Lower lobe of right lung (tissue), 2 donors: Measurements from ENCODE around the gene POLK. TPM values are rescaled to one million over a fixed set of nuclear protein-coding genes. Genes with fewer than 3 reads are reported as not detected.

Experiments used
- ATAC-seq, 2 donors: fragments of 200-7000 bp; cut with Tn5 transposase; one replicate each; pipeline ENCODE4 v1.9.1; 2020 to 2022; ENCODE audit warnings: mild to moderate bottlenecking in 2 of 2, moderate library complexity in 2 of 2
- DNase-seq: peaks from one replicate; pipeline ENCODE4 v3.0.0-alpha.2; 2020
- H3K27ac ChIP-seq: fragments of 200-600 bp; one replicate; pipeline ENCODE4 v1.8.0; 2022
- H3K27me3 ChIP-seq: fragments of 200-600 bp; one replicate; pipeline ENCODE4 v1.8.0; 2022; ENCODE audit warnings: low read depth
- H3K36me3 ChIP-seq: fragments of 200-600 bp; one replicate; pipeline ENCODE4 v1.8.0; 2022; ENCODE audit warnings: mild to moderate bottlenecking
- H3K4me1 ChIP-seq: fragments of 200-600 bp; one replicate; pipeline ENCODE4 v1.8.0; 2022
- H3K4me3 ChIP-seq: fragments of 200-600 bp; one replicate; pipeline ENCODE4 v1.8.0; 2022; ENCODE audit warnings: mild to moderate bottlenecking
- H3K9me3 ChIP-seq: fragments of 200-600 bp; one replicate; pipeline ENCODE4 v1.8.0; 2022
- CTCF ChIP-seq: fragments of 200-600 bp; IDR thresholded peaks from one replicate; pipeline ENCODE4 v1.8.0; 2022; ENCODE audit warnings: antibody characterized with exemption, mild to moderate bottlenecking
- intact Hi-C: fragments of 100-400 bp; cut with DNase I; formaldehyde crosslinking; loops from one replicate; pipeline ENCODE4 v1.11.0; 2022
- total RNA-seq: library from RNA; stranded (reverse); fragmentation: NEBNext Ultra II Directional; extraction: Animal tissue kit (Norgen Biotek cat#: 25700); gene quantifications from one replicate; pipeline ENCODE4 v1.2.1, GENCODE V29; 2021
- donor health status: DM: no; HTN: yes; CAD: no; lungs with severe emphysema.

Gene POLK
- total RNA-seq, 1 donor from 2014 or later = 39.6 TPM

DNA sequence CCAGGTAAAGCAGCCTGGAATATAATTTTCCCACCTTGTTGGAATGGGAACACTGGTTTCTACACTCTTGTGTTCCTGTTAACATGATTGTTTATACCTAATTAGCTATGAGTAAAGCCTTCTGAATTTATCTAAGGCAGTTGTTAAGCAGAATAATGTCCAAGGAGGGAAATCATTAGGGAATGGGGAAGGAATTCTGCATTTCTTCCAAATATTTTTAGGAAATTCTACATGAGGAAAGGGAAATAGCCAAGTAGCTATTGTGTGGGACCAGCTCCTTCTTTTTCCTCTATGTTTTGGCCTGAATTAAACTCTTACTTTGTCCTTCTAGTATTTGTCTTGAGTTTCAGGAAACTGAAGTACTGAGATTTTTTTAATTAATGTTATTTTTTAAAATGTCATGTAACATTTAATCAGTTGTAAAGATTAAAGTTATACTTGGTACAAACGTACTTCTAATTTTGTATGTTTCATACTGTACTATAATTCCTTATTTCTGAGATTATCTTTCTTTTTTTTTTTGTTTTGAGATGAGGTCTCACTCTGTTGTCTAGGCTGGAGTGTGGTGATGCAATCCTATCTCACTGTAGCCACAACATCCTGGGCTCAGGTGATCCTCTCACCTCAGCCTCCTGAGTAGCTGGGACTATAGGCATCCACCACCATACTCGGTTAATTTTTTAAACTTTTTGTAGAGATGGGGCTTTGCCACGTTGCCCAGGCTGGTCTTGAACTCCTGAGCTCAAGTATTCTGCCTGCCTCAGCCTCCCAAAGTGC is 128.0 kb downstream of the POLK start:
- ATAC-seq = no peak
- H3K36me3 ChIP-seq = no peaks in the 10 kb centered on the region
- H3K4me3 ChIP-seq = no peak overlapping the region
- no peaks in the 10 kb centered on the region for H3K27me3 ChIP-seq
- no peak for DNase-seq
- intact Hi-C loops = no loop called here
- no peak overlapping the region for H3K27ac ChIP-seq
- no peaks in the 10 kb centered on the region for H3K4me1 ChIP-seq
- no peaks in the 10 kb centered on the region for H3K9me3 ChIP-seq
- TF ChIP-seq CTCF = no peak

DNA sequence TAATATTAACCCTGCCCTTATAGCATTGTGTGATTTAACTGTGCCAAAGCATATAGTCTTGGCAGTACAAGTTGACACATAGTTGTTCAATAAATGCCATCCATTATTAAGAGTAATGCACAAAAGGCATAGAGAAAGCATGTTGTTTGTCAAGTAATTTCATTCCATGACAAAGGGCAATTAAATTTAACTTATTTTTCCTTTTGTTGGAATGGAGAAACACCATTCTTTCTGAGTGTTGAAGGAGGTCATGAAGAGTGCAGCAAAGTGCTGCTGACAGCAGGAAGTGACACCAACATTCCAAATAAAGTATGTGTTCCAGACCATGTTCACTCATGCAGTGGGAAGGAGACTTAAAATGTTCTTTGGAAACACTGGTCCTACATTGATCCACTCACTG is 128.7 kb downstream of the POLK start:
- TF ChIP-seq CTCF = no peak
- intact Hi-C loops = no loop called here

DNA sequence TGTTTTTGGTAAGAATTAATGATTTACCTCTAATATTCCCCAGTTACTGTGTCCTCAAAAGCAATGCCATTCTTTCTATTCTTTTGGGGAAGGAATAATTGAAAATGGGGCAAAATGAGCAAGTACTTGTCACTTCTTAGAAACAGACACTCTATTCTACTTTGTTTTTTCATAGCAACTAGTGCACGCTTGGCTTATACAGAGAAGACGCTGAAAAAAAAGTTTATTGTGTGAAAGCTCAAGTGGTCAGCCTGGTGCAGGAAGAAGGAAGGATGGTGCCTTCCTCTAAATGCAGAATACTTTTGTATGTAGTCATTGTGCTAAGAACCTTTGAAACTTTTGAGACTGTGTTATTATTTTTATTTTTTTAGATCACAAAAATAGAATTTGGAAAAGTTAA is 129.1 kb downstream of the POLK start:
- TF ChIP-seq CTCF = no peak
- intact Hi-C loops = no loop called here
- Histone ChIP-seq H3K4me1 (no peaks in the 10 kb centered on the region), H3K4me3 (no peak overlapping the region), H3K27ac (no peak overlapping the region), H3K36me3 (no peaks in the 10 kb centered on the region), H3K27me3 (no peaks in the 10 kb centered on the region), H3K9me3 (no peaks in the 10 kb centered on the region)
- DNase-seq (no peak), ATAC-seq (no peak)

More for the DNA sequence above, 128.7 kb downstream of the POLK start:
- H3K4me1 ChIP-seq = no peaks in the 10 kb centered on the region
- ATAC-seq (no peak), DNase-seq (no peak)
- no peaks in the 10 kb centered on the region for H3K36me3 ChIP-seq
- no peak overlapping the region for H3K4me3 ChIP-seq
- H3K9me3 ChIP-seq = no peaks in the 10 kb centered on the region
- no peaks in the 10 kb centered on the region for H3K27me3 ChIP-seq
- no peak overlapping the region for H3K27ac ChIP-seq

DNA sequence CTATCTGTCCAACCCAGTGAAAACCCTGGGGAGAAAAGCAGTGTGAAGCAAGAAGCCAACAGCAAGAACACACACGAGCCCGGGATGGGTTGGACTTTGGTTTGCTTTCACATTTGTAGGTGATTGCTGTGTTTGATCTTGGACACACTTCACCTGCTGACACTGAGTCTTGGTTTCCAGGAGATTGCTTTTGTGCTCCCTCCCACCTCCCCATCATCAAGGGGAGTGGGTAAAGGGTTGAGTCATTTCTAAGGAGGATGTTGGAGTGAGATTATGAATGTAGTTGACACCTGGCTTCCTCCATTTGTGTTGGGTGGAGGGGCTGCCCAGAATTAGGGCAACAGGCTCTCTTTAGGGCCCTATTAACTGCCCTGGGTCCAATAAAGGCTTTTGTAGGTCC is 137.0 kb downstream of the POLK start:
- H3K4me1 ChIP-seq = no peaks in the 10 kb centered on the region
- TF ChIP-seq CTCF = no peak
- H3K9me3 ChIP-seq = no peaks in the 10 kb centered on the region
- DNase-seq = no peak
- H3K36me3 ChIP-seq = no peaks in the 10 kb centered on the region
- H3K27me3 ChIP-seq = no peaks in the 10 kb centered on the region
- intact Hi-C loops = no loop called here
- no peak overlapping the region for H3K27ac ChIP-seq
- no peak overlapping the region for H3K4me3 ChIP-seq
- ATAC-seq = no peak

Other genes with a start within 250 kb of the POLK start
- 83.1 TPM for gene HMGCR, start 174.7 kb upstream of the POLK start, total RNA-seq
- gene CERT1, start 262 bp upstream of the POLK start, total RNA-seq = 70.9 TPM
- gene ANKDD1B, start 99.6 kb downstream of the POLK start, total RNA-seq = 4.3 TPM
- gene POC5, start 205.5 kb downstream of the POLK start, total RNA-seq = 10.7 TPM